ENCODE data around the gene GINS2. TPM values are rescaled to one million over a fixed set of nuclear protein-coding genes. Genes with fewer than 3 reads are reported as not detected.
A peak's percentile ranks its signal among the peaks of the same experiment; 100 is the strongest.

GINS2 gene
- total and polyA plus RNA-seq, 12 donors = 0.20 to 2.8 (median 0.72) TPM

- intact Hi-C loops (cut with DNase I) = no loop called here
- Histone ChIP-seq H3K4me3 (no peak overlapping the region), H3K36me3 (no peaks in the 10 kb centered on the region), H3K9me3 (no peaks in the 10 kb centered on the region), H3K4me1 (peaks cover 0 to 4% (median 0%) of the 10 kb centered on the region in 9 donors), H3K27me3 (peaks cover 0 to 42% (median 29%) of the 10 kb centered on the region in 7 donors), H3K27ac (no peak overlapping the region)
- ATAC-seq = peak in 2 of 8 donors; percentile 8 to 28
- 73 to 77% methylated on average over 12 of the region's 12 CpGs for WGBS, 2 donors
- no peak for TF ChIP-seq CTCF (IDR thresholded peaks at IDR 0.05)
- DNase-seq = no peak
Measured at GRCh38 chr16:85698935-85699558, 10.3 kb upstream of the GINS2 start.

GRCh38 chr16:85698459-85698891 is 9.7 kb upstream of the GINS2 start:
- Histone ChIP-seq H3K27ac (no peak overlapping the region), H3K4me3 (no peak overlapping the region), H3K4me1 (peaks cover 0 to 4% (median 0%) of the 10 kb centered on the region in 9 donors), H3K27me3 (peaks cover 0 to 42% (median 29%) of the 10 kb centered on the region in 7 donors), H3K36me3 (no peaks in the 10 kb centered on the region), H3K9me3 (no peaks in the 10 kb centered on the region)
- DNase-seq (no peak), ATAC-seq (peak in 1 of 8 donors; percentile 6)
- no peak for TF ChIP-seq CTCF (IDR thresholded peaks at IDR 0.05)
- 91 to 97% methylated on average over 7 of the region's 7 CpGs for WGBS, 2 donors
- intact Hi-C loops (cut with DNase I) = no loop called here

GRCh38 chr16:85697431-85697830 is 8.7 kb upstream of the GINS2 start:
- no peak for ATAC-seq
- no peak for TF ChIP-seq CTCF (IDR thresholded peaks at IDR 0.05)
- H3K27me3 ChIP-seq = peaks cover 0 to 42% (median 29%) of the 10 kb centered on the region in 7 donors
- no peaks in the 10 kb centered on the region for H3K36me3 ChIP-seq
- no peak overlapping the region for H3K4me3 ChIP-seq
- intact Hi-C loops (cut with DNase I) = no loop called here
- H3K9me3 ChIP-seq = no peaks in the 10 kb centered on the region
- peaks cover 0 to 4% (median 0%) of the 10 kb centered on the region in 9 donors for H3K4me1 ChIP-seq
- DNase-seq = no peak
- WGBS, 2 donors = 78 to 79% methylated on average over 14 of the region's 14 CpGs
- H3K27ac ChIP-seq = no peak overlapping the region

- TF ChIP-seq CTCF (IDR thresholded peaks at IDR 0.05) = no peak
- Histone ChIP-seq H3K4me3 (no peak overlapping the region), H3K4me1 (peaks cover 0 to 4% (median 0%) of the 10 kb centered on the region in 9 donors), H3K27me3 (peaks cover 0 to 42% (median 29%) of the 10 kb centered on the region in 7 donors), H3K27ac (no peak overlapping the region), H3K9me3 (no peaks in the 10 kb centered on the region), H3K36me3 (no peaks in the 10 kb centered on the region)
- ATAC-seq (no peak), DNase-seq (no peak)
- 65 to 68% methylated on average over 16 of the region's 16 CpGs for WGBS, 2 donors
- intact Hi-C loops (cut with DNase I) = no loop called here
Measured at GRCh38 chr16:85696781-85697180, 8.0 kb upstream of the GINS2 start.
